Stimulated activated CD4-positive, alpha-beta T cell treated with anti-CD3 and anti-CD28 coated beads, Interleukin-15, amount 100 ng/mL, for 1 hour (primary cell): ENCODE results near the gene AIFM1.
A peak's percentile ranks its signal among the peaks of the same experiment; 100 is the strongest.

Experiments used
- DNase-seq, 2 donors: peaks; one replicate each; pipeline ENCODE4 v3.0.0-alpha.2; 2020; ENCODE audit warnings: low read depth in 1 of 2, low spot score in 1 of 2

AIFM1 gene

DNA sequence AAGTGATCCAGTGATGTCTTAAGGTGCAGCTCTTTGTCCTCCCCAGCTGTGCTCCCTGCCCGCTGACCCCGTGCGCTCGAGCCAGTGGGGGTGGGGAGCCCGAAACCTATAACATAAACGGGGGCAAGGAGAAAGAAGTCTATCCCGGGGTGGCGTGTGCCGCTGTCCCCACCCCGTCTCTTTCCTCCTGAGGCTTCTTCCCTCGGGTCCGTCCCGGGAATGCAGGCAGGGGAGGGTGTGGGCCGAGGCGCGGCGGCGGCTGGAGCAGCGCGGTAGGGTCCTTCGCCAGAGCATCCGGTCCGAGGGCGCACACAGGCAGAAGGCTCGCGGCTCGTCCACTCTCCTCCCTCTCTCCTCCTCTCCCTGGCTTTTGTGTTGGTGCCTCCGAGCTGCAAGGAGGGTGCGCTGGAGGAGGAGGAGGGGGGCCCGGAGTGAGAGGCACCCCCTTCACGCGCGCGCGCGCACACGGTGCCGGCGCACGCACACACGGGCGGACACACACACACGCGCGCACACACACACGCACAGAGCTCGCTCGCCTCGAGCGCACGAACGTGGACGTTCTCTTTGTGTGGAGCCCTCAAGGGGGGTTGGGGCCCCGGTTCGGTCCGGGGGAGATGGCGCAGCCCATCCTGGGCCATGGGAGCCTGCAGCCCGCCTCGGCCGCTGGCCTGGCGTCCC is 5.9 kb upstream of the AIFM1 start, which contains the start of gene RAB33A:
Gene RAB33A, plus strand, starts transcription at position 517 of the 681 bp plus-strand sequence. Its CDS starts 101 bp downstream, at position 618.
- no peak for DNase-seq

DNA sequence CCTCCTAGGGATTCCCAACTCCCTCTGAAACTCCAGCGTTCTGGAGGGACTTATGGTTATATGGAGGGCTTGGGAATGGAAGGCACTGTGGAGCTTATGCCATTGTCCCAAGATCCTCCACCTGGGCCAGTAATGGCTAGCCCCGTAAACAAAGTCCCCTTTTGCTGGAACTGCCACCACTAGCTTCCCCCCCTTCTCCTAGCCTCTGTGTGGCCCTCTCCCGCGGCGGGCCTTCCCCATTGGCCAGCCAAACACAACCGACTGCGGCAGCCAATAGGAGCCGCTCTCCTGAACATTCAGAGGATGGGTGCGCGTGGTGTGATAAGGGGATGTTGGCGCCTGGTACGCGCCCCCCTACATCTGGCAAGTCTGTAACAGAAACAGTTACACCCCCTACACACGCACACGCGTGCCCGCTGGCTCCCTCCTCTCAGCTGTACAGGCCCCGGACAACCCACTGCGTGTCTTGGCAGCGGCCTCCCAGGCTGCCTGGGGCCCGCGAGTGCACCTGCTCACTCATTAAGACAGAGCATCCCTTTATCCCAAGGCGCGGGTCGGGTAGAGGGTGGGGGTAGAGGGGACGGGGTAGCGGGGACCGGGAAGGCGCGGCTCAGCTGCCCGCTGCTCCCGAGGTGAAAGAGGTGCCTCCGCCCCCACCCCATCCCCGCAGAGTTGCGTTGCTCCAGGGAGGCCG is 5.3 kb upstream of the AIFM1 start:
- DNase-seq = peak; percentile 19 to 39

DNA sequence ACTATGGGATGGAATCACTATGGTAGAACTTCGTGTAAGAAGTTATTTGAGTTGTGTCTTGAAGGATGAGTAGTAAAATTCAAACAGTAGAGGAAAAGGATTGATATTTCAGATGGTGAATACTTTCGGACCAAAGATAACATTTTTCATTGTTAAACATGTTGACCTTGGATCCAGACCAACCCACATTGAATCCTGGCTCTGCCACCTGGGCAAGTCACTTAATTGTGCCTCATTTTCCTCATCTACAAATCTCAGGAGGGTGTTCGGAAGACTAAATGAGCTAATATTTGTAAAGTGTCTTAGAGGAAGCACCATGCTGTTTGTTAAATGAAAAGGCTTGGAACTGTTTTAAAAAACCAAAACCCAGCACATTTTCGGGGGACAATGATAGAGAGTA is 1.4 kb upstream of the AIFM1 start:
- DNase-seq = no peak

DNA sequence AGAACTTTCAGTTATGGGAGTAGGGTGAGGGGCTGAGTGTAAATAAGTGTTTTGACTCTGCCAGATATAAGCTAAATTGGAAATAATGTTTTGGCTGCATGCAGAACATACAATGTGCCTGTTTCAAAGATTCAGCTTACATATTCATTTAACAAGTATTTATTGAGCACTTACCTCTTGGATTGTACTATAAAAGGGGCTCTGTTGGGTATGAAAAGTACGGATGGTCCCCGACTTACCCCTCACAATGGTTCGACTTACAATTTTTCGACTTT is 799 bp upstream of the AIFM1 start:
- no peak for DNase-seq

DNA sequence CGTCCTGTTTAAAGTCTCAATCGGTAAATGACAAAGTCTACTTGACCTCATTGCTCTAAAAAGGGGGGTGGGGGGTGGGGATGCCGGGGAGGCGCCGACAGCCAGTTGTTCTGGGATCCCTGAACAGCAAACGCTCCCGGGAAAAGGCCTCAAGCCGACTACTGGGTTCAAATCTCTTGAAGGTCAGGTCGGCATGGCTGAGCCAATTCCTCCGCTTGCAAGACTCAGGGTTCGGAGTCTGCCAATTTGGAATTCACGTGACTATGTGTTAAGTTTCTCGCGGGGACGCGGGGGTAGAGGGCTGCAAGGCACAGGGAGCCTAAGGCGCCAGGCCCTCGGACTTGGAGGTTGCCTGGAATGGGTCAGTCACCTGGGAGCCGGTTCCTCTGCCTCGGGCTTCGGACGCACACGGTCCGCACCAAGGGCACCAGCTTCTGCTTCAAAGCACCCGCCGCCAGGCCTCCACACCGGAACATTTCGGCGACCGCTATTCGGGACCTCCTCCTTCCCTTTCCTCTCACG is 399 bp downstream of the AIFM1 start:
- DNase-seq = no peak

DNA sequence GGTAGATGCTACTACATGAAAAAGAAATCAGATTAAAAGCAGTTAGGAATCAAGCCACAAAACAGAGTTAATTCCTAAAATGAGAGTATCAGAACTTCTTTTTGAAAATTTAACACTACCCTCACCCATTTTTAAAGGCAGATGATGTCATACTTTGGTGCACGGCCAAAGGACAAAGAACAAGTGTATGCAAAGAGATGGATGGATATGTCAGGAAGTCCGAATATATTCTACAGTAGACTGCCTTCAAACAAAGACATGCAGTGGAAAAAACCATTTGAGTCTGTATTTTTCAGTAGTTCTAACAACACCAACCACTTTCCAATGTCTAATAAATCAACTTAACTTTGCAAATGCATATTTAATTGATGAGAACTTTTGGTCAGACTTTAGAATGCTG is 2.2 kb downstream of the AIFM1 start:
- no peak for DNase-seq

DNA sequence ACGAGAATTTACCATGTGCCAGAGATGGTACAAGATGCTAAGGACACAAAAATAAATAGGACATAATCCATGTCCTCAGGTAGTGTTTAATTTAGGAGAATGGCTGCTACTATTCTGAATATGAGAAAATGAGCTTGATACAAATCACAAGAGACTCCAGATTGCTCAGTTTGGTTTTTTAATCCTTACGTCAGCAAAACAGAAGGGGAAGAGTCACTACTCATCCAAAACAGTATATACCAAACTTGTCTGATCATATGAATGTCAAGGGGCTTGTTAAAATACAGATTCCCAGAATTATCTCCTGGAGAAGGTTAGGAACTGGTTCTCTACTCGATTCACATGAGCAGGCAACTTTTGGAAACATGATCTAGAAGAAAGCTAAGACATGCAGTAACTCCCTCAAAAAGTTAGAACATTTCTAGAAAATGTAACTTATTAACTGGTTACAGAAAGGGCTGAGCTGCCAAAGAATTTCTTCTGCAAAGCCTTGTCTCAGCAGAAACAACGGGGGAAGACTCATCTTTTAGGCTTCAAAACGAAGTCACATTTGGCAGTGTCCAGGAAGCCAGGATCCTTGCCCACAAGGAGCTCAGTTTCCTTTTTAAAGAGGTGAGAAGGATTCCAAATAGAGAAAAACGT is 3.4 kb downstream of the AIFM1 start:
- no peak for DNase-seq

DNA sequence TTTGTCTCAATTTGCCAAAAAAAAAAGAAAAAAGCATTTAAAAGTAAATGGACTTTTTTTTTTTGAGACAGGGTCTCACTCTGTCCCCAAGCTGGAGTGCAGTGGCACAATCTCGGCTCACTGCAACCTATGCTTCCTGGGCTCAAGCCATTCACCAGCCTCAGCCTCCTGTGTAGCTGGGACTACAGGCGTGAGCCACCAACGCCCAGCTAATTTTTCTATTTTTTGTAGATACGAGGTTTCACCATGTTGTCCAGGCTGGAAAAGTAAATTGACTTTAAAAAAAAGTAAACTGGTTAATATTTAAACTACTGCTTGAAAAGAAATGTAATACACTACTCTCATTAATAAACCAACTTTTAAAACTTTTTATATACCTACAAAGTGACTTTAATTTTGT is 5.9 kb downstream of the AIFM1 start:
- DNase-seq = no peak

DNA sequence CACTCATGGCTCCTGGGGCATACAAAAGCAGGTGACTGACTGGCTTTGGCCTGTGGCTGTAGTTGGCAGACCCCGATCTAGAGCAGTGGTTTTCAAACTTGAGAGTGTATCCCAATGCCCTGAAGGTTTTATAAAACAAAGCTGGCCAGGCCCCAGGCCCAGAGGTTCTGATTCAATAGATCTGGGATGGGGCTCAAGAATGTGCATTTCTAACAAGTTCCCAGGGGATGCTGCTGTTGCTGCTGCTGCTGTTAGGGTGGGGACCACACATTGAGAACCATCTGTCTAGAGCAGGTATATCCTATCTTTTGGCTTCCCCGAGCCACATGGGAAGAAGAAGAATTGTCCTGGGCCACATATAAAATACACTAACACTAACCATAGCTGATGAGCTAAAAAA is 7.3 kb downstream of the AIFM1 start:
- no peak for DNase-seq

DNA sequence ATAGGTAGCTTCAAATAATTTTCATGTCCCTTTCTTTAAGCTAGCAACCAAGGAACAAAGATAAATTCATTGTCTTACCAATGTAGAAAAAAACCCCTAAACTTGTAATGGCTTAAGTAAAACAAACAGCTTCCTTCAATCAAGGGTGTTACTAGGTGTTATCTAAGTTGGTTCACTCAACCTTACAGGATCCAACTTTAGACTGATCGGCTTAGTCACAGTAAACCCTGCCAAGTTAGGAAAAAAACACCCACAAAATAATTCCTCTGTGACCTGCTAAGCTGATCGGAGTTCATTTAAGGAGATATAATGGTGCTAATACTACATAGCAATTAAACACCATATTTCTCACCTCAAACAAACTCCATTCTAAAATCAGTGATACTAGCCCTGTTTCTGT is 10.1 kb downstream of the AIFM1 start:
- no peak for DNase-seq

DNA sequence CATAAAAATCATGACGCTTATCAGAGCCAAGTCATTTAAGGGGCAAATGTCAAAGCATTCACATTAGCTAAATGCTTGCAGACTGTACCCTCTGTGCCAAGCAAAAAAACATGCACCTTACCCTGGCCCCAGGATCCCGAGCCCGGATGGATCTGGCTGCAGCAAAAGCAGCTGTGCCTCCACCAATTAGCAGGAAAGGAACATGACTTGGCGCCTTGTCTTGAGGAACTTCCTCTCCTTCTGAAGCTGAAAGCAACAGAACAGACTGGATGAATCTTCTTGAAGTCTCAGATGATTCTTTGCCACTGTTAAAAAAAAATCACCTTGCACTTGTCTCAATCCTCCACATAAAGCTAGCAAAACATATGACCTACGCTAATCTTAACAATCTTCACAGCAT is 18.0 kb downstream of the AIFM1 start:
- DNase-seq = no peak

DNA sequence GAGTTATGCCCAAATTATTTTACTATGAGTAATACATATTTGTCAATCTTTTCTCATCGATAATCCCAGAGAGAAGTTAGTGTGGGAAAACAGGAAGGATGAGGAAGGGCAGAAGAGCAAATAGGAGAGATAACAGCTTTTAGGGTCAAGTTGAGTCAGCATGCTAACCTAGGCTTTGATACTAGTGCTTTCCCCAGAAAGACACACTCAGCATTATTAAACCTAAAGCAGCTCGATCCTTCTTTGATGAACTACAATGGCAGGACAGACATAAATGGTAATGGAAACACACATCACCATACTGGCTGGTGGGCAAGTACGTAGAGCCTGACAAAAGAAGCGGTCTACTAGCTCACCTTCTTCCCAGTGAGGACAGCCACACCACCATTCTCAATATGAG is 20.5 kb downstream of the AIFM1 start:
- DNase-seq = no peak

DNA sequence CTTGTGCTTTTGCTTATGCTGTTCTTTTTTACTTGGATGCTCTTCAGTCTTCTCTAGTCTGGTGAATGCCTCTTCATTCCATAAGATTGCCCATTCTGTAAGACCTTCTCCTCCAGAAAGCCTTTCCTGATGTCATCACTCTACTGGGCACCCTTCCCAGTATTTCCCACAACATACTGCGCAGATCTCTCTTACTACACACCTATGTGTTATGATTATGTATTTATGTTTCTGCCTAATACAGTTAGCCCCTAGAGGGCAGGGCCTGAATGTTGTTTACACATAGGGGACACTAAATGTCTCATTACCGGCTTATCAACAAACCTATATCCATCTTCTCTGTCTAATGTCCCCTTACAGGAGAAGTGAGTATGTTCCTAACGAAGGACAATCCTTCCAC is 21.1 kb downstream of the AIFM1 start:
- no peak for DNase-seq

DNA sequence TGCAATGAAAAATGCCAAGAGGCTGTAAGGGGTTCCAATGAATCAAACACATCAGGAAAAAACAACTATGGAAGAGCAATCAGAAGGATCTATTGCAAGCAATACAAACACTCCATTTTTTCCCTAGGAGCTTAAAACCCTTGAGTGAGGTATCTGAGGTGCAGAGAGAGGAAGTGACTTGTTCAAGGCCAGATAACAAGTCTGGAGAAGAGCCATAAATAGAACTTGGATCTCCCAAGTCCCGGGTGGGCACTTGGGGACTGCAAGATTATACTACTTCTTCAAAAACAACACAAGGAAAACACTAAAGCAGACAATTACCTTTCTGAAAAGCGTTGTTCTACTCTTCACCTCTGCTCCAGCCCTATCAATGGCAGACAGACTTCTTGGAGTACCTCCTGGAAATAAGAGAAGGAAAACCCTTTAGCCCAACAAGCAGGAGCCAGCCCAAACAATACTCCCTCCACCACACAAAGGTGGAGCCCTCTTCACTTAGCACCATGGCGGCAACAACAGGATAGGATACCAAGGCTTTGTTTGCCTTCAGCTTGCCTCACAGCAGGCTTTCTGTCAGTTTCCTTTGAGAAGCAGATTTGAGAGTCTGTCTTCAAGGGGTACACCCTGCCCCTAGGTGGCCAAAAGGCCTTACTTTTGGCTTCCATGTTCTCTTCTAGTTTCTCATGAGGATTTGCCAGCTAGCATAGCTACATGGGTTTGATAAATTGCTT is 26.0 kb downstream of the AIFM1 start:
- no peak for DNase-seq

DNA sequence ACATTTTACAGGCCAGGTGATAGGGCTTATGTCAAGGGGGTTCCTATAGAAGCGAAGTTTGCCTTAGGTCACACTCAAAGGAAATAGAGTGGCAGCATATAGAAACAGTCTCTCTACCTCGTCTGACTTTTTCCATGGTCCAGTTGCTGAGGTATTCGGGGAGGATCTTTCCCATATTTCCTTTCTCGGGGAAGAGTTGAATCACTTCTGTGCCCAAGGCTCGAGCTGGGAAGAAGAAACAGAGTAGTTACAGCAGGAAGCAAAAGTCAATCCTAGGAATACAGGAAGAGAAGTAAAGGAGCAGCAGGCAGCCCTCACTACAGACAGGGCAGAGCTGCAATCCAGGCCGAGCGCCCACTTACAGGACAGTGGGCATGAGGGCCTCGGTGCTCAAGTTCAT is 28.7 kb downstream of the AIFM1 start:
- no peak for DNase-seq

DNA sequence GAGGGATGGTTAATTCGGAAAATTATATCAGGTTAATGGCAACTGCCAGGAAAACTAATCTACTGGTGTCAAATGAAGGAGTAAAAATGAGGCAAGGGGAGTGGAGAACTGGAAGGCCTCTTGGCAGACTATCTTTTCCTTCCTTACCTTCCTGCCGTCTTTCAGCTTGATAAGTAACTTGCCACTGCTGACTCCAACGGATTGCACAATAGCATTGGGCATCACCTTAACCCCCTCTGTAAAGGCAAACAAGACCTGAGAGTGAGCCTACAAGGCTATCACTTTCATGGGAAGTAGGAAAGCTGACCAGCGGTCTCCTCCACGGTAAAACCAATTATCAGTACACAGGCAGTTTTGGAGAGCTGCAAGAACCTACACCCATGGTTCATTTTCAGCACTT is 29.1 kb downstream of the AIFM1 start:
- DNase-seq = no peak

DNA sequence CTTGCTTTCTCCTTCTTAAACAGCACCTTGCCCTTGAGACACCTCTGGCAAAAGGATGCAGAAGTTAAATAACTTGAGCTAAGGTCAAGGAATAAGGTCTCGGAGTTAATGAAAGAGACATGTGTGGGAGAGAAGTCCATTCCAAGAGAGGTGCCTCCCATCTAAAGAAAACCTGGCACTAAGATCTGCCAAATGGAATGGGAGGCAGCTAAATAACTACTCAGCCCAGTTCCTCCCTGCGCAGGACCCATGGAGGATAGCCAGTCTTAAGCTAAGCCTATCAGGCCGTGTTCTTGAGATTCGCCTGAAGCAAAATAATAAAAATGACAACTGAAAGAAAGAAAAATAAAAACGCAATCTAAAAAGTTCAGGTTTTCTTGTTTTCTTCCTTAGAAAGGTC is 34.7 kb downstream of the AIFM1 start:
- no peak for DNase-seq

DNA sequence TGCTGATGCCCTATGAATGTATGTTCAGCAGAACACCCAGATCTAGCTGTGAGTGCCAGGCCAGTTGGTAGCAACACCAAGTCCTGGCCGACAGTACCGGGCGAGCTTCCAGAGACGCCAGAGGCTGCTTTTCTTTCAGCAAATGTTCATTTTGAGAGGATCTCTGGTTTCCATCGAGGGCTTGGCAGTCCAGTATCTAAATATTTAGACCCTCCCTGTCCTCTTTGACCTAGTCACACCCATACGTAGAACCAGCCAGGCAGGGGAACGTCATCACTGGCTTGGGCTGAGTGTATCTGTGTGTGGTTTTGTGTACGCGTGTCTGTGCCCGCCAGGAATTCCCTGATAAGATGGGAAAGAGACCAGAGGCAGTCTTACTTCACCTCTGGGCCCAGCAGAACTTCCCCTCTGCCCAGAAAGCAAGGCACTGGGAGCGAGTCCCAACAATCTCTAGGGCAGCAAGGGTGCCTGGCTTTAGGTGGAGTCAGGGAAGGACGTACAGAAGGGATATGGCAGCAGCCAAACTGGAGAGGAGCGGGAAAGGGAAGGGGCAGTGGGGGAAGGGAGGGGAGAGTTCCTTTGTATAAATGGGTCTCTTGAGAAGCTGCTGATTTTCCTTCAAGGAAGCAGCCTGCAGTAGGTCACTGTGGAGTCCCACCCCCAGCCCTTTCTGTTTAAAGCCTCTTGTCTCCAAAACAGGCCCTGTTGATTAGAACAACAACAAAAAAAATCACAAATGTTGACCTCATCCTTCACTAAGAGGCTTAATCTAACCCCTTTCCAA is 40.4 kb downstream of the AIFM1 start:
- no peak for DNase-seq

DNA sequence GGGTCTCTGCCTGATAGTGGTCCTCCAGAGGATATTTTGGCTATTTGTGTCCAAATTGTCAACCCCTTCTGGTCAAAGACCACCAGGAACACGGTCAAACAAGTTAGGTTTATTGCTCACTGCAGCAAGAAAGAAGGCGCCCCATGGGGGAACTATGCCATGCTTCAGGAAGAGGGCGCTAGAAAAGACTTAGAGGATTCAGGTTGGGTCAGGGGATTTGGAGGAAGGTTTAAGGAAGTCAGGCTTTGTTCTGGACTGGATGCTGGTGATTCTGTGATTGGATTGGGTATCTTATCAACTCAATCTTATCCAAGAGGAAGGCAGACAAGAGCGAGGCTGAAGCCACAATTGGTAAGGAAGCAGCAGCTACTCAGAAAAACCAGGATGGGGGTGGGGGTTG is 41.1 kb downstream of the AIFM1 start:
- no peak for DNase-seq

DNA sequence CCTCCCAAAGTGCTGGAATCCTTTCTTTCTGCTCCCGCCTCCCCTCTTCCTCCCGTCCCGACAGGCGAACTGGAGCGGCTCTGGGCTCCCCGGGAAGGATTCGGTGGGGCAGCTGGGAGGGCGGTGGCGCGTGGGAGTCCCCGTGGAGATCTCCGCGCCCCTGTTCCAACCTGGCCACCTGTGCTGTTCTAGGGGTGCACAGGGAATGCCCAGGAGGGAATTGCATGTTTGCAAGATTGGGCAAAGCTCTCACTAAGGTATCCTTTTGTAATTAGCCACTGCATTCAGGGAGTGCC is 44.2 kb downstream of the AIFM1 start:
- DNase-seq = no peak

DNA sequence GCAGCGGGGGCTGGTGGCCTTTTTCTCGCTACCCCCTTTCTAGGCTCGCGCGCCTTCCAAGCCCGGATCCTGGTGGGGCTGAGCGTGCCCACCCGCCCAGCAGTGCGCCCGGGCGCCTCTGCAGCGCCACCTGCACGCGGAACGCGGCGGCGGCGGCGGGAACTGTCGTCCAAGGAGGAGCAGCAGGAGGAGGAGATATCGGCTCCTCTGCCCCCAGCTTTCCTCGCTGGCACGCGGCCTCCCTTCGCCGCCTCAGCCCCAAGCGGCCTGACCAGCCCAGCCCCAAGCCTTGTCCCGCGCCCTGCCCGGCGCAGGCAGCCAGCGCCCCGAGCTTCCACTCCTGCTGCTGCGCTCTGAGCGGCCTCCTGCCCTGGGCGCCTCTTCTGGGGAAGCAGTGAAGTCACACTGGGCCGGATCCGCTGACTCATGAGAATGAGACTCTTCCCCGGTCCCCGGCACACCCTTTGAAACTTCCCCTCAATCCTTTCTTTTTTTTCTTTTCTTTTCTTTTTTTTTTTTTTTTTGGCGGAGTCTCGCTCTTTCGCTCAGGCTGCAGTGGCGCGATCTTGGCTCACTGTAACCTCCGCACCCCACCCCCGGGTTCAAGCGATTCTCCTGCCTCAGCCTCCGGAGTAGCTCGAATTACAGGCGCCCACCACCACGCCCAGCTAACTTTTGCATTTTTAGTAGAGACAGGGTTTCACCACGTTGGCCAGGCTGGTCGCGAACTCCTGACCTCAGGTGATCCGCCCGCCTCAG is 44.7 kb downstream of the AIFM1 start:
- DNase-seq = peak; percentile 31 to 55
